Middle frontal gyrus (tissue), 1 donor: Measurements from ENCODE around the gene TNNT1.
"Not testable (repeated sequence)": the region's sequence is repeated elsewhere in the genome, so short reads cannot be mapped to it uniquely, and the experiment has no call there.

Source experiments
- DNase-seq: peaks from one replicate; pipeline ENCODE4 v3.0.0-alpha.2; 2015; ENCODE audit warnings: low spot score; ENCODE audit errors: extremely low spot score

TNNT1 gene

GRCh38 chr19:55149078-55150003 lies at the start of gene TNNT1:
TNNT1 (minus strand) TSS chr19:55149206; CDS start chr19:55147157, 2,049 bp downstream.
- no peak for DNase-seq

DNA sequence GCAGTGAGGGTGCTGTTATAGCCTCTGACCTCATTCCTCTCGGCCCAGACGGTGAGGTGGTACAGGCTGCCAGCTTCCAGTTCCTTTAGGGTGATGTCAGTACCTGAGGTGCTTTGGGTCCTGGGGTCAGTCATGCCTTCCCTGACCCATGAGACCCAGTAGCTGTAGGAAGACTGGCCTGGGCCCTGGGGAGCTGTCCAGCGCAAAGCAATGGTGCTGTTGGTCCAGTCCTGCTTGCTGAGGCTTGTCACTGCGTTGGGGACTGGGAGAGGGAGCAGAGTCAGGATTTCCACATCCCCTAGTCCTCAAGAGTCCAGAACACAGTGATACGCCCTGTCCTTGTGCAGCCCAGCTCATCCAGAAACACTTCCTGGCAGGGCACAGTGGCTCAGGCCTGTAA lies 49.6 kb upstream of the TNNT1 start:
- no peak for DNase-seq

- no peak for DNase-seq
Observed at GRCh38 chr19:55197528-55197927, 48.5 kb upstream of the TNNT1 start.

GRCh38 chr19:55196803-55197202 lies 47.8 kb upstream of the TNNT1 start:
- DNase-seq: no peak

DNA sequence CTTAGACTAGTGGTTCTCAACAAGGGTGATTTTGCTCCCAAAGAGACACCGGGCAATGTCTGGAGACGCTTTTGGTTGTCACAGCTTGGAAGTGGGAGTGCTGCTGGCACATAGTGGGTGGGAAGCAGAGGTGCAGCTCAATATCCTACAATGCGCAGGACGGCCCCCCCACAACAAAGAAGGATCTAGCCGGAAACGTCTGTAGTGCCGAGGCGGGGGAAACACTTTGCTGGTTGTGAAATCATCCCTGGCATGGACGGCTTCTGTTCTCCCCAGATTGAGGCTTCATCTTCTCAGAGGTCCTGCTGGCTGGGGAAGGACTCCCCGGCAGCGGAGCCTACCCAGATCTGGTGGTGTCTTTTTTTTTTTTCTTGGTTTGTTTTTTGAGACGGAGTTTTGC lies 44.5 kb upstream of the TNNT1 start:
- DNase-seq: peak; percentile 67

GRCh38 chr19:55189403-55189835 lies 40.4 kb upstream of the TNNT1 start:
- DNase-seq: peak; percentile 56

- no peak for DNase-seq
Observed at GRCh38 chr19:55188625-55189024, 39.6 kb upstream of the TNNT1 start.

DNA sequence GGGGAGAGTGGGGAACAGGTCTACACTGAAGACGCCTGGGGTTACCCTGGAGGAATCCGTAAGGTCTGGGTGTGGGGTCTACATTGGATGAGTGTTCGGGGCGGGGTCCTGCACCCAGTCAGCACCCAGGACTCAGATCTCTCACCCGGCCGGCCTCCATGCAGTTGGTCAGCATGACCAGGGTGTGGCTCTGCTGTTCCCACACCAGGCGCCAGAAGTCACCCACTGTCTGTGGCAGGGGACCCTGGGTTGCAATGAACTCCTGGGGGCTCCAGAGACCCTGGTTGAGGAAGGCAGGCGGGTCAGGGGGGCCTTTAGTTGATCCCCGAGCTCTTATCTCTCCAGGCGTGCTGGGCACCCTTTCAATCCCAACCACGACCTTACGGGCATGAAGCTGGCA lies 37.1 kb upstream of the TNNT1 start:
- no peak for DNase-seq

- no peak for DNase-seq
Observed at GRCh38 chr19:55181740-55182139, 32.7 kb upstream of the TNNT1 start.

DNA sequence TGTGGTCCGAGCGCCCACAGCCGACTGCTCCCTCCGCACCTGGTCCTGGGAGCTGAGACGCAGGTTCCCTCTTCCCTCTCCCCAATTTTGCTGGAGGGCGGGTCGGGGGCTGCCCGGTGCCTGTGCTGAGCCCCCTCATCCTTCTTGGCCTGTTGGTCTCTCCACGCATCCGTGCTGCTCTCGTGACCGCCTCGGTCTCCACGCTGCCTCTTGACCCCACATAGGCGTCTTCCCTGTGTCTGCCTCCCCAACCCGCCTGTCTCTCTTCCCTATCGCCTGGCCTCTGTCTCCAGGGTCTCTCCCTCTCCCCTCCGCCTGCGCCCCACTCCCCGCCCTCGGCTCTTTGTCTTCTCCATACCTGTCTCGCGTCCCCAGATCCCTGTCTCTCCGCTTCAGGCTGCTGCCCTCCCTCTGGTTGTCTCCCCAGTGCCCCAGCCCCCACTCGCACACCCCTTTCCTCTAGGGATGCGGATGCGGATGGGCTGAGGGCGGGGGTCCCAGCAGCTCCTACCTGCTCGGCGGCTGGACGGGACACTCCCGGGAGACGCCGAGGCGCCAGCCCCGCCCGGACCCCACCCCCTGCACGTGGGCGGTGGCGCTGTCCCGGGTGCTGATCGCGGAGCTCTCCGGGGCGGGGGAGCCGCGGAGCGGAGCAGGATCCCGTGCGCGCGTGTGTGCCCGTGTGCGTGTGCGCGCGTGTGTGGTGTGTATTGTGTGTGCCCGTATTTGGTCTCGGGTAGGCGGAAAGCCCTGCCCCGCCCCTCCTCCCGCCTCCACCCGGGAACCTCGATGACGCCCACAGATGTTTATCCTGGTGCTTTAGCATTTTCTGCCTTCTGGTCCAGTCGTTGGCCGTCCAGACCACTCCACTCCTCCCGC lies 30.8 kb upstream of the TNNT1 start, which contains the start of gene SYT5:
Gene SYT5 (minus strand): TSS at position 684 of the 879 bp plus-strand sequence. CDS start 1,248 bp downstream, outside the sequence.
- DNase-seq: no peak

DNA sequence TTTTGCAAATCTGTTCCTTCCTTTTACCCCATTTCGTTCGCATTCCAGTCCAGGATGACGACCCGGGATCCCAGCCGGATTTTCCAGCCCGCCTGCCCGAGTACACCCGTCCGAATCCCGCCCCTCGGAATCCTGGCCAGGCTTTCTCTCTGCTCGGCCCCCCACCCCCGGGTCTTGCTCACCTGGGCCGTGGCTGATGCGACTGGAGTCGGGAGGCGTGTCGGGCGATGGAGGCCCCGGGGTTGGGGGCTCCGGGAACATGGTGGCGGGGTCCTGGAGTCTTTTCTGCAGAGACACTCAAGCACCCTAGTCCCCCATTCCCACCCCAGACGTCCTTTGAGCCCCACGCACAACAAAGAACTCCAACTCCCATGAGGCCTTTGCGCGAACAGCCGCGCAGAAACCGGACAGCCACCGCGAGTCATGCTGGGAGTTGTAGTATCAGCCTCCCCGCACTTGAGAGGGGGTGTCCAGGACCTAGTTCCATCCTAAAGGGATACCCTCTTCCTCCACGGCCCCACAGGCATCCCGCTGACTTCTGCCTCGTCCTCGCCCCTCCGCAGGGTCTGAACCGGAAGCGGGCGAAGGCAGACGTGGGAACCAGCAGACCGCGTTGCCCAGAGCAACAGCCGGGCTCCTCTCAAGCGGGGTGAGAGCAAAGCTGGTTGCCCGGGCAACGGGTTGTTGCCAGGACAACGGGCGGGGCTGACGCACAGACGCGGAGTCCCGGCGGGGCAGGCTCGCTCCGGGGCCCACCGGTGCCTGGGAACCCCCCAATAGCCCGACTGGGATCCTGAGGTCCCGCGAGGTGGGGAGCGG lies 30.0 kb upstream of the TNNT1 start:
- DNase-seq: peak; percentile 40

- no peak for DNase-seq
Observed at GRCh38 chr19:55176076-55176475, 27.1 kb upstream of the TNNT1 start.

- DNase-seq: no peak
Observed at GRCh38 chr19:55175117-55175867, 26.3 kb upstream of the TNNT1 start.

GRCh38 chr19:55174425-55175116 lies 25.6 kb upstream of the TNNT1 start:
- DNase-seq: no peak

DNA sequence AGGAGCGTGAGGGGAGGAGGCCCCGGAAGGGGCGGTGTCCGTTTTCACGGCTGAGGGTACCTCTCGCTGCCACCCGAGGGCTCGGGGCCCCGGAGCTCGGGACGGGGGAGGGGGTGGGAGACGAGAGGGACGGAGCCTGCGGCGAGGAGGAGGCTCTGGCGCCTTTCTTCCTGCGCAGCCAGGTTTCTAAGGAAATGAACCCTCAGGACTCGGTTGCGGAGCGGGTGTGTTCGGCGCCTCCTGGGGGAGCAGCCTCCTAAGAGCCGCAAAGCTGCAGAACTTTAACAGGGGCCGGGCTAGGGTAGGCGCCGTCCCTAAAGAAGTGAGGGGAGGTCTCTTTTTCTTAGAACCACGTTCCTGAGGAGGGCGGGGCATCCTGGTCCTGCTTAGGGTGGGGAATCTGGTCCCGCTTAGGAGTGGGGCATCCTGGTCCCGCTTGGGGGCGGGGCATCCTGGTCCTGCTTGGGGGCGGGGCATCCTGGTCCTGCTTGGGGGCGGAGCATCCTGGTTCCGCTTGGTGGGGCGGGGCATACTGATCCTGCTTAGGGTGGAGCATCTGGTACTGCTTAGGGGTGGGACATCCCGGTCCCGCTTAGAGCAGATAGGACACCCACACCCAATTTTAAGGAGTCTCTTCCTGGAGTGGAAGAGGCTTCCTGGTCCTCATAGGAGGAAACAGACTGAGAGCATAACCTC lies 24.9 kb upstream of the TNNT1 start:
- no peak for DNase-seq

GRCh38 chr19:55173186-55173713 lies 24.2 kb upstream of the TNNT1 start:
- no peak for DNase-seq

DNA sequence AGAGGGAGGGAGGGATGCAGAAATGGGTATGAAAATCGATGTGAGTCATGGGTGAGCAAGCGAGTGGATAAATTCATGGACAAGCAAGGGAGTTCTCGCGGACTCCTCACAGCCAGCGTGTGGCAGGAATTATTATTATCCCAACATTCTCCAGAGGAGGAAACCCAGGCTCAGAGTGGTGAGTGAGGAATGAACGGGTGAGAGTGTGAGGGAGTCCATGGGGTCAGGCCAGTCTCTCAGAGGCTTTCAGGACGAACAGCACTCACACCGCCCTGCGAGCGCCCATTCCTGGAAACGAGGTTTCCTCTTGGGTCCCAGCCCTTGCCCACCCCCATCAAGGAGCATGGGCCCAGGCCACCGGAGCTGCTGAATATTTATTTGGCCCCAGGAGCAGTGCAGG lies 23.7 kb upstream of the TNNT1 start:
- DNase-seq: no peak

DNA sequence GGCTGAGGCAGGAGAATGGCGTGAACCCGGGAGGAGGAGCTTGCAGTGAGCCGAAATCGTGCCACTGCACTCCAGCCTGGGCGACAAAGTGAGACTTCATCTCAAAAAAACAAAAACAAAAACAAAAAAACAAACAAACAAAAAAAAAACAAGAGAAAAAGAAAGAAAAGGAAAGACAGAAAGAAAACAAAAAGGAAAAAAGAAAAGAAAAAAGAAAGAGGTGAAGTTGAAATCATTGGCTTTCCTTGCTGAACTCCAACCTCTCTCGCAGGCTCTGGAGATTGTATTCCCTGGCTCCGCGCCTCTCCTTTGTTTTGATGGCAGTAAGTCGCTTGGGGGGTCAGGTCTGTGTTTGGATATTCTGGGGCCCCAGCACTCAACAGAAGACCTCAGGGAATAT lies 23.3 kb upstream of the TNNT1 start:
- DNase-seq: not testable (repeated sequence)

DNA sequence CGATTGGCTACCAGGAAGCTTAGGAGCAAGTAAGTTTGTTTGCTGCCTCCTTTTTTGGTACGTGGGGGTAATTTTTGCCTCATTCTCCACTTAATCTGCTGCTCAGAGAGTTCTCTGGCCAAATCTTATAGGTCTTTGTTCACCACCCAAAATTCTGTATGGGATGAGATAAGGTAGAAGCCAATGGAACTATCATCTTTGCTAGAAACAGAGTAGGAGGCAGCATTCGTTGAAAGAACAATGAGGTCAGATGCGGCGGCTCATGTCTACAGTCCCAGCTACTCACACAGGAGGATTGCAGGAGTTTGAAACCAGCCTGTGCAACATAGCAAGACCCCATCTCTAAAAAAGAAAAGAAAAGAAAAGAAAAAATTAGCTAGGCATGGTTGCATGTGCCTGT lies 22.4 kb upstream of the TNNT1 start:
- no peak for DNase-seq
